GM19099 (cell line): ENCODE data around the gene TC2N.

Source experiments
- POLR2A ChIP-seq: IDR thresholded peaks from 3 replicates; pipeline ENCODE4 v1.6.1; 2011; ENCODE audit warnings: low read depth; ENCODE audit not compliant: insufficient read length; ENCODE audit errors: extremely low read depth

The TC2N gene

DNA sequence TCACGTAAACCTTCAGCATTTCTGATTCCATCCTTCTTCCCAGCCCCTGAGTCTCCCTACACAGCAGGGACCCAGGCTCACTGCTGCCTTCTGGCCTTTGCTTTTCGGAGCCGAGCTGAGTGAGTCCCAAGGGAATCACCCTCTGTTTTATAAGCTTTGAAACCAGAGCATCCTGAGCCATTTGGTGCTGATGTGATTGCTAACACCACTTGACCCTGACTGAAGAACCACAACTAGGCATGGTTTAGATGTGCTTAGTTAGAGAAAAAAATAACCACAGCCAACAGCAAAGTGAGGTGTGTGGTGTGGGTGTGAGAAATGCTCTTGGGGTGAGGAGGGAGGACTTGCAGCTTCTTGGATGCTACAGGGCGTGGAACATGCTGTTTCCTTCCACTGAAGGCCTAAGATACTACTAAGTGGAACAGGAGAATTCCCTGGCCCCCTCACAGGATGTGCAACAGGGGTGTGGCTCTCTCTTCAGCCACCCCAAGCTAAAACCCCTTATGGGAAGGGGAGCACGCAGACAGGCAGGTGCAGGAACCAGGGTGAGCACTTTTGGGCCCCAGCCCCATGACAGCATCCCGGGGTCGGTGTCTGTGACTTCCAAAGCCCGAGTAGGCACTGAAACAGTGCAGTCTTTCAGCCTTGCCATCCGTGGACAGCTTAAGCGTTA is at the start of gene TC2N:
Gene TC2N, minus strand, starts transcription at position 221 of the 673 bp plus-strand sequence. CDS start 53,767 bp downstream, outside the sequence.
- TF ChIP-seq POLR2A, result no peak

DNA sequence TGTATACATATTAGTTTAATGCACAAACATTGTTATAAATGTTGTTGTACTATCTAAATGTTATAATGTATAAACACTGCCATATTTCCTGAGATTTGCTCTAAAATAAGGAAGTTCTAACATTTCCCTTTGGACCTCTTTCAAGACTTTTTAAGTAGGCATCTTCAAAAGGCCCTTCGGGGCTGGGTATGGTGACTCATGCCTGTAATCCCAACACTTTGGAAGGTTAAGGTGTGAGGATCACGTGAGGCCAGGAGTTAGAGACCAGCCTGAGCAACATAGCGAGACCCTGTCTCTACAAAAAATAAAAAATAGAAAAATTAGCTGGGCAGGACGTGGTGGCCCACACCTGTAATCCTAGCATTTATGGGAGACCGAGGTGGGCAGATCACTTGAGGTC is 44.7 kb upstream of the TC2N start:
- no peak for TF ChIP-seq POLR2A

DNA sequence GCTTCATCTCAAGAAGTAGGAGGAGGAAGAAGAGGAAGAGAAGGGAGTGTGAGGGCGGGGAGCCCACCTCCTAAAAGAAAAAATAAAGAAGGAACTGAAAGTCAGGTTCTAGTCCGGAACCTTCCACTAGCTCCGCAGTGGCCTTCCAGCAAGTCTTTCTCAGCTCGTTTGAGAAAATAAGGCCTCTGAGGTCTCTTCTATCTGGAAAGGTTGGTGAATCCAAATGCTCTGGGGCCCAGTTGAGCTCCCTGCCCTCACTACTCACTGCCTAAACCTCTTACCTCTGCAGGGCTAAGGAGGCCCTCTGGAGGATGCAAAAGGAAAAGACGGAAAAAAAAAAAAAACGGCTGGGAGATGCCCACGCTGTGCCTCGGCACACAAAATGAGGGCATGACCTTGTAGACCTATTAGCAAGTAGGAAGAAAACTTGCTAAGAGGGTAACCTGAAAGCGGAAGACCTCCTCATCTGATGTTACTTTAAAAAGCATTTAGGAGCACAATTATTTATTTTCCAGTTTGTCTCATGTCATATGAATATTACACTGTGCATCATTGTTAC is 44.2 kb upstream of the TC2N start:
- TF ChIP-seq POLR2A, result no peak

DNA sequence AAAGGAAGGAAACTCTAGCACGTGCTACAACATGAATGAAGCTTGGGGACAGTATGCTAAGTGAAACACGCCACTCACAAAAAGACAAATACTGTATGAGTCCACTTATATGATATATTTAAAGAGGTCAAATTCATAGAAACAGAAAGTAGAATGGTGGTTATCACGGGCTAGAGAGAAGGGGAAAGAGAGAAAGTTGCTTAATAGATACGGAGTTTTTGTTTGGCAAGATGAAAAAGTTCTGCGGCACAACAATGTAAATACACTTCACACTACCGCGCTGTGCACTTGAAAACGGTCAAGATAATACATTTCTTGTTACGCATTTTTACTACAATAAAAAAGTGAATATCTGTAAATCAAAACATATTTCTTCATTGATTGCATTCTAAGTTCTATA is 42.9 kb upstream of the TC2N start:
- TF ChIP-seq POLR2A, result no peak

DNA sequence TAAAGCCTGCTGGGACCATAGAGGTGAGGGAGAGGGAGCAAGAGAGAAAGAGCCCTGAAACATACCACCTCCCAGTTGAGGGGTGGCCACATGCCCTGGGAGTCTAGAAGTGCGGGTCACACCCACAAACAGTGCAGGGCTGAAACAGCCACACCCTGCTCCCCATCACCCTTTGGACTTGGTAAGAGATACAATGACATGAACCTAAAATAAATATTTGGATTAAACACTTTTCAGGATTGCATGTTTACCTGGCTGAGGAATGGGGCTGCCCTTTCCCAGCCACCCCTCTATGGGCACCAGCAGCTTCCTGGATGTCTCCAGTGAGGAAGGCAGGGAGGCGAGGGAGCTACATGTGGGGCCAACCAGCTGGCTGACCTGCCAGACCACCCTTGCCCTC is 39.0 kb upstream of the TC2N start:
- no peak for TF ChIP-seq POLR2A

DNA sequence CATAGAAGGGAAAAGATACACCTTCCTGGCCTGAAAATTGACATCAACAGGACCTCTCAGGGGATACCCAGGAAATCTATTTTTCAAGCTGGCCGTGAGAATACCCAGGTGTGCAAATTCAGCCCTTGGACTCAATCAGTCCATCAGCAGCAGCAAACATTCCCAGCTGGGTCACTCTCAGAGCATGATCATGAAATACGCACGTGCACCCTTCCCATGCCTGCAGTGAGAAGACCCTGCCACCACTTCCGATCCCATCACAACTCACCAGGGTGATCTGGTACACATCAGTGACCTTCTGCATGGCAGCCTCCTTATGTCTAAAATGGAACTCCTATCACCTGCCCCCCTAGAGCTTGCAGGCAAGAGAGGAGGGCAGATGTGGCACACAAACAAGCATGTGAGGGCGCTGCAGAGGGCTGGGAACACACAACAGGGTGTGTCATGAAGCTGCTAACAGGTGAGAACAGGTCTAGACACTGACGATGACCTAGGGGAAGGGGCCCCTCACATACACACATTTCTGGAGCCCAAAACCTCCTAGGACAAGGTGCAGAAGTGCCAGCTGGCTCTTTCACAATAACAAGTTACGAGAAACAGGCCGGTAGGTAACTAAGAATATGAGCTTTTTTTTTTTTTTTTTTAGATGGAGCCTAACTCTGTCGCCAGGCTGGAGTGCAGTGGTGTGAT is 37.8 kb upstream of the TC2N start:
- no peak for TF ChIP-seq POLR2A

DNA sequence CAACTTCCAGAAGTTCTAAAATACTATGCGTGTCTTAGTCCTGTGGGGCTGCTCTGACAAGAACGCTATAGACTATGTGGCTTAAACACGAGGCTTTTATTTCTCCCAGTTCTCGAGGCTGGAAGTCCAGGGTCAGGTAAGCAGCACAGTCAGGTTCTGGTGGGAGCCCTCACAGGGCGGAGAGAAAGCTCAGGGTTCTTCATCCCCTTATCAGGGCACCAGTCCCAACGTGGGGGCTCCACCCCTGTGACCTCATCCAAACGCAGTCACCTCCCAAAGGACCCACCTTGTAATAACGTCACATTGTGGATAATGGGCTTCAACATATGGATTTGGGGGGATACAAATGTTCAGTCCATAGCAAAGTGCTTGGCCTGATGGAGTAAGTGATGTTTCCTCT is 37.1 kb upstream of the TC2N start:
- no peak for TF ChIP-seq POLR2A

DNA sequence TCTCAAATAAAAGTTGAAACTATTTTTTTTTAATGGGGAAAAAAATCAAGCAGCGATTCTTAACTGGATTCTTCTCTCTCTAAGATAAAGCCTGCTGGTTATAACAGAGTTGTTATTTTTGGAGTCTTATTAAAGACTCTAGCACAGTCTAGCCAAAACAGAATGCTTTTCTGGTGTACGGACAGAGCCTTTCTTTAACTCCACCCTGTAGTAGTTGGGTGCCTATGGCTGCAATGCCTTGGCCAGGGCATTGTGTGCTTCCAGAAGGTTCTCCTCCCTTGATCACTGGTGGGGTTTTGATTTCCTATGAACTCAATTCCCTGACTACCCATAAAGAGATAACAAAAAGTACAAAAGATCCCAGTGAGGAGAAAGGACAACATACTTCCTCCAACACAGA is 35.7 kb upstream of the TC2N start:
- TF ChIP-seq POLR2A, result no peak

DNA sequence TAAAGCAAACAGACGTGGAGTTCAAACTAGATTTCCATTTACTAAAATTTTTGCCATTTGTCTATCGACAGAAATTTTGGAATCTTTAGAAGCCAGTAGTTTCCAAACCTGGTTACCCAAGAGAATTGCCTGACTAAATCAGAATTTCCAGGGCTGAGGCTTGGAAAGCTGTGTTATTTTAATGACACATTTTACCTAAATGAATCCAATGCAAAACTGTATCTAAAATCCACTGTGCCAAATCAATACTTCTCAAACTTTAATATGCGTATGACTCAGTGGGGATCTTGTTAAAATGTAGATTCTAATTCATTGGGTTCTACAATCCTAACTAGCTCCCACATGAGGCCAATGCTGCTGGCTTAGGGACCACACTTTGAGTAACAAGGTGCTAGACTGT is 35.0 kb upstream of the TC2N start:
- no peak for TF ChIP-seq POLR2A

DNA sequence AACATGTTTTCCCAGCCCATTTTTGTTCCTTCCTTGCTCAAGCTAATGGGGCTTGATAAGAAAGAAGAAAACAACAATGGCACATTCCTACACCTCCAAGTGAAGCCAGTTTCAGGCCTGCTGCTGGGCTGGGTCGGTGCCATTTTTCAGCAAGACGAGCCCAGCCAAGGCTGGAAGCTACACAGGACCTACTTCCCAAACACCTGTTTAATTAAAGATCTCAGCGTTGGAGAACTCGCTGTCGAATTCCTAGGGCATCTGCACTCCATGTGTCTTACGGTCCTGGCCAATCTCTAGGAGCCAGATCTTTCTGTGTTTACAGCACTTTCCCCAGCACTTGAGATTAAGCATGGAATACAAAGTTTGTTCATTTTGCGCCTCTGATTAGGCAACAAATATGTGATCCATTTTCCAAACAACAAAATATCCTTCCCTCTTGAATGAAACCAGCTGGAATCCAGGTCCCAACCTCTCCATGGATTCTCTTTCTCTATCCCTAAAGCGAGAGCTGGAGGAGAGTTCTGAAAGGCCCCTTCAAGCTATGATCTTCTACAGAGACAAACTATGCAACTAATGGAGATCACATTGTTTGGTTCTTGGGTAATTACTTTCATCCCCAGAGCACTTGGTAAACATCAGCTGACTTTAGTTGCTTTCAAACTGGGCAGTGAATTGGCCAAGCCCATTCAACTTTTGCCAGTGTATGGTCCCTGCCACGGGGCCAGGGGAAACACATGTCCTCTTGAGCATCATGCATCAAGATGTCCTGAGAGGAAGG is 34.3 kb upstream of the TC2N start:
- TF ChIP-seq POLR2A, result no peak

DNA sequence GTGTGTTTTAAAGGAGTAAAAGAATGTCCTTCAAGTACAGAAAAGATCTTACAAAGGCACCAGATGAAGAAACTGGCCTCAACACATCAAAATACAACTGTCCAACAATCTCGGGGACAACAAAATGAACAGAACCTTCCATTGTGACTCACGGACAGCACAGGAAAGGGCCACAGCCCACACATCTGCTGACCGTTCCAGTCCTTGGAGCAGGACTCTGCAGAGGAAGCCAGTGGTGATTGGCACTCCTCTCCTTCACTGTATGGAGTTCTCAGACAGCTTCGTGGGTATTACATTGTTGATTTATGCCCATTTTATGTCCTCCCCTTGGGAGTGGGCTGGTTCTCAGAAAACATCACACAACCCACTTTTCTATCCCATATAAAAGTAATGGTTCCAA is 32.5 kb upstream of the TC2N start:
- no peak for TF ChIP-seq POLR2A

DNA sequence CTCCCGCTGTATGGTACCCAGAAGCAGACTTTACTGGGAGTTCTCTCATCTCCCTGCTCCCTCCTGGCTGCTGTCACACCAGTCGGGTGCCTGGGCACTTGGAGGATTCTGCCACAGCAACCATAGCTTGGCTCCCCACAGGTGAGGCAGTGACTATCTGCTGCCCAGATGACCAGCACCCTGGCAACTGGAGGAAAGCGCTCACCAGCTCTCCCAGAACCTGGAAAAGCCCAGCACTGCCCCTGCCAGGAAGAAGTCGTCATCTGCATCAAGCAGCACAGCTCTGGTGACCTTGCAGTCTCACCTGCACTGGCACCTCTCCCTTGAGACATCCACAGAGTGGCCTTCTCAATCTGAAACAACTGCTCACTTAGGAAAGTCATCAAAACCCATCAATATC is 31.9 kb upstream of the TC2N start:
- TF ChIP-seq POLR2A, result no peak

DNA sequence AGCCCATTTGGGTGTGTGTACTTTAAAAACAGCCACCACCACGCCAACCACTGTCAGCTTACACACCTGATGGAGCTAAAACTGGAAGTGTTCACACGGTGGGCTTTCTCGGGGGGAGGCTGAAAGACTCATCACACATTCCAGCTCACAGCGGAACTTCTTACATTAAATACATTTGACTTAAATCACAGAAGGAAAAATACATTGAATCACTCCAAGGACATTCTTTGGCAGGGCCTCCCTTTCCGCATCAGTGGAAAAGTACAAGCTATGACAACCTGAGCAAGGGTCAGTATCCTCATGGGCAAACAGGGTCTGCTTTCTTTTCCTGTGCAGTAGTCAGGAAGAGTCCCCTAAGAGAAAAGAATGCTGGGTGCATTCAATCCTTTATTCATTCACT is 31.0 kb upstream of the TC2N start:
- TF ChIP-seq POLR2A, result no peak

DNA sequence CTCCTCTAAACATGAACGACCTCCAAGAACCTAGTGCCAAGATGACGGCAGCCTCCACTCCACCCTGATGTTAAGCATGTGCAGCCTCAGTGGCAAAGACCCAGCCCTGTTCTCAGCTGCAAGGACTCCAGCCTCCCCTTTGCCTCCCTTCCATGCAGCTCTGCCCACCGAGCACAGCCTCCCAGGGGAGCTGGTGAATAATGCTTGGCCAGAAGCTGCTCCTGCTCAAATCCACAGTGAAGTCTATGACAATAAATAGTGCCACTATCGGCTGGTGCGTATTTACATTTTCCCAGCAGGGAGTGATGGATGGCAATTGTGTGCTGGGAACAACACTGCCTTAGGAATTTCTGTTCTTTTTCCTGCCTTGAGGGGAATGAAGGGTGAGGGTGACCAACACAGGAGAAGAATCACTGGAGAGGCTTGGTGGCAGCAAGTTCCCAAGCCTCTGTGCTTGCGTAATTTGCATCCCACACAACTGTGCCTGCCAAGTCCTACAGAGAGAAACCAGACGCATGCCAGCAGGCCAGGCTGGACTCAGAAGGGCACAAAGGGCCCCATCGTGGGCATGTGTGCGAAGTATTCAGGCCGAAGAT is 29.9 kb upstream of the TC2N start:
- no peak for TF ChIP-seq POLR2A

DNA sequence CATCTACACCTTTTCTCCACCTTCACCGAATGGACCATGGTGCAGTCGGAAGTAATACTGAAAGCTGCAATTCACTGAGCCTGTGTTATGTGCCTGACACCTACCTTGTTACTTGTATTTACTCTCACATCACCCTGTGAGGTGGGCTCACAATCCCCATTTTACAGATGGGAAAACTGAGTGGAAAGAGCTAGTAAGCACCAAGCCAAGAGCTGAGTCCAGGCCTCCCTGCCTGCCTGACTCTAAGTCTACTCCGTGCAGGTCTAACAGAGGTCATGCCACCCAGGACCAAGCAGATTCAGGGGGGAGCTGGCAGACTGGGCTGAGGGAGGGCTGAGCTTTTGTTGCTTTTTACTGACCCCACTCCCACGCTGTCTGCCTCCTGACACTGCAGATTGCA is 29.1 kb upstream of the TC2N start:
- no peak for TF ChIP-seq POLR2A
